HepG2 (cell line): Measurements from ENCODE around the gene SASH1. TPM values are rescaled to one million over a fixed set of nuclear protein-coding genes. Genes with fewer than 3 reads are reported as not detected.

ENCODE experiments used
- ATF5 ChIP-seq: sonication (generic); formaldehyde crosslinking; IDR thresholded peaks from 2 replicates; pipeline ENCODE4 v1.4.0; 2020; ENCODE audit warnings: mild to moderate bottlenecking, low read depth, missing genetic modification reagents
- CENPT ChIP-seq: sonication (generic); formaldehyde crosslinking; IDR thresholded peaks from 2 replicates; pipeline ENCODE4 v1.8.0; 2022; ENCODE audit warnings: low read depth, mild to moderate bottlenecking, moderate library complexity, missing genetic modification reagents
- CENPX ChIP-seq: sonication (generic); formaldehyde crosslinking; IDR thresholded peaks from 2 replicates; pipeline ENCODE4 v1.9.0; 2021; ENCODE audit warnings: mild to moderate bottlenecking, missing genetic modification reagents, moderate library complexity
- HDAC2 ChIP-seq: sonication (generic); formaldehyde crosslinking; IDR thresholded peaks from 2 replicates; pipeline ENCODE4 v1.4.0; 2020; ENCODE audit warnings: missing genetic modification reagents
- HMGA1 ChIP-seq: sonication (generic); formaldehyde crosslinking; conservative IDR thresholded peaks from 2 replicates; pipeline ENCODE4 v1.4.0; 2020; ENCODE audit warnings: missing genetic modification reagents
- MAFK ChIP-seq, 2 experiments: IDR thresholded peaks in 1 of 2; conservative IDR thresholded peaks in 1 of 2; 2 replicates each; pipeline ENCODE4 v1.6.1; 2011; ENCODE audit warnings: improper control_type of control experiment in 2 of 2, low read length in 2 of 2
- MEF2D ChIP-seq: sonication (generic); formaldehyde crosslinking; IDR thresholded peaks from 2 replicates; pipeline ENCODE4 v1.5.1; 2020; ENCODE audit warnings: mild to moderate bottlenecking, missing genetic modification reagents
- NAIF1 ChIP-seq: sonication (generic); formaldehyde crosslinking; IDR thresholded peaks from 2 replicates; pipeline ENCODE4 v1.5.0; 2020; ENCODE audit warnings: mild to moderate bottlenecking, missing genetic modification reagents, borderline replicate concordance
- PAF1 ChIP-seq: IDR thresholded peaks from 2 replicates; pipeline ENCODE4 v1.6.1; 2016; ENCODE audit warnings: missing genetic modification reagents, missing compliant biosample characterization
- SKIL ChIP-seq: sonication (generic); formaldehyde crosslinking; IDR thresholded peaks from 2 replicates; pipeline ENCODE4 v1.8.0; 2022; ENCODE audit warnings: missing genetic modification reagents, mild to moderate bottlenecking, moderate library complexity, borderline replicate concordance
- STAG1 ChIP-seq: sonication (generic); formaldehyde crosslinking; IDR thresholded peaks from 2 replicates; pipeline ENCODE4 v1.4.0; 2020; ENCODE audit warnings: missing genetic modification reagents
- TIGD3 ChIP-seq: sonication (generic); formaldehyde crosslinking; IDR thresholded peaks from 2 replicates; pipeline ENCODE4 v1.5.1; 2020; ENCODE audit warnings: mild to moderate bottlenecking, missing genetic modification reagents, borderline replicate concordance
- UBTF ChIP-seq: sonication (generic); formaldehyde crosslinking; IDR thresholded peaks from 2 replicates; pipeline ENCODE4 v1.4.0; 2020; ENCODE audit warnings: mild to moderate bottlenecking, missing genetic modification reagents
- ZFX ChIP-seq: sonication (generic); formaldehyde crosslinking; IDR thresholded peaks from 2 replicates; pipeline ENCODE4 v1.4.0; 2020; ENCODE audit warnings: mild to moderate bottlenecking, low read depth, missing genetic modification reagents, moderate library complexity
- ZFY ChIP-seq: sonication (generic); formaldehyde crosslinking; IDR thresholded peaks from 2 replicates; pipeline ENCODE4 v1.4.0; 2020; ENCODE audit warnings: missing genetic modification reagents
- ZNF12 ChIP-seq: sonication (generic); formaldehyde crosslinking; IDR thresholded peaks from 2 replicates; pipeline ENCODE4 v1.5.0; 2020; ENCODE audit warnings: missing genetic modification reagents
- ZNF136 ChIP-seq: sonication (generic); formaldehyde crosslinking; IDR thresholded peaks from 2 replicates; pipeline ENCODE4 v1.8.1; 2022; ENCODE audit warnings: low read depth, mild to moderate bottlenecking, moderate library complexity, missing genetic modification reagents
- ZNF460 ChIP-seq: sonication (generic); formaldehyde crosslinking; IDR thresholded peaks from 2 replicates; pipeline ENCODE4 v1.5.1; 2020; ENCODE audit warnings: missing genetic modification reagents, mild to moderate bottlenecking, borderline replicate concordance
- ZNF503 ChIP-seq: sonication (generic); formaldehyde crosslinking; IDR thresholded peaks from 2 replicates; pipeline ENCODE4 v1.4.0; 2020; ENCODE audit warnings: missing genetic modification reagents
- ZNF589 ChIP-seq: sonication (generic); formaldehyde crosslinking; conservative IDR thresholded peaks from 2 replicates; pipeline ENCODE4 v1.8.0; 2022; ENCODE audit warnings: mild to moderate bottlenecking, moderate library complexity, missing genetic modification reagents
- ZNF605 ChIP-seq: sonication (generic); formaldehyde crosslinking; IDR thresholded peaks from 2 replicates; pipeline ENCODE4 v1.8.0; 2022; ENCODE audit warnings: mild to moderate bottlenecking, missing genetic modification reagents
- ZNF768 ChIP-seq: sonication (generic); formaldehyde crosslinking; IDR thresholded peaks from 2 replicates; pipeline ENCODE4 v1.4.0; 2020; ENCODE audit warnings: missing genetic modification reagents
- polyA plus RNA-seq, 8 experiments: library from polyadenylated mRNA; depleted of rRNA in 3 of 8; stranded (reverse) in 7 of 8; unstranded in 1 of 8; fragments of >200 nt; fragmentation: Illumina TruSeq in 4 of 8; extraction: Trizol in 4 of 8; gene quantifications; 2 replicates each; pipeline versions ENCODE4 v1.2.1 to v1.2.3, GENCODE V29; 2011 to 2016; ENCODE audit warnings: low read depth in 4 of 8, missing spikeins in 1 of 8, mixed read lengths in 1 of 8; ENCODE audit not compliant: insufficient read depth in 1 of 8
- total RNA-seq, 5 experiments: library from RNA; depleted of rRNA; stranded (reverse); fragments of >200 nt; fragmentation: Illumina TruSeq; extraction: Trizol; gene quantifications; 2 replicates each; pipeline ENCODE4 v1.2.3, GENCODE V29; 2016; ENCODE audit warnings: low read depth in 1 of 5

The SASH1 gene
- total and polyA plus RNA-seq, 2 of the 13 experiments (the other 11 are each of a cell fraction or from before 2014, with no cell fraction given), result 7.5 to 8.2 TPM

GRCh38 chr6:148559848-148560433 is 217.3 kb downstream of the SASH1 start (continued):
- TF ChIP-seq UBTF (CRISPR knock-in tag) (peak; percentile 70; the same call in 1 of the 2 replicates), STAG1 (CRISPR knock-in tag) (peak; percentile 91), ZNF605 (CRISPR knock-in tag) (no peak), MAFK (conservative IDR thresholded peaks at IDR 0.05 in 1 of 2, IDR thresholded peaks at IDR 0.05 in 1 of 2; ENCODE audit: low read length in 2 of 2) (no peak), MEF2D (no peak), PAF1 (CRISPR knock-in tag) (no peak), HMGA1 (CRISPR knock-in tag) (no peak), ZFX (CRISPR knock-in tag) (peak; percentile 54), ZNF768 (CRISPR knock-in tag) (peak; percentile 67; the same call in 1 of the 2 replicates), TIGD3 (CRISPR knock-in tag) (no peak), SKIL (CRISPR knock-in tag) (no peak), ZNF589 (CRISPR knock-in tag) (no peak), NAIF1 (CRISPR knock-in tag) (no peak), ZFY (CRISPR knock-in tag) (peak; percentile 58), ZNF503 (CRISPR knock-in tag) (no peak), HDAC2 (no peak), ATF5 (CRISPR knock-in tag) (no peak), ZNF12 (CRISPR knock-in tag) (no peak), CENPX (no peak), CENPT (no peak), ZNF460 (CRISPR knock-in tag) (no peak), ZNF136 (CRISPR knock-in tag) (0 out of 2 replicates have a peak, but pooled peaks have one; percentile 37)
